ENCODE results near the gene WSB1. TPM values are rescaled to one million over a fixed set of nuclear protein-coding genes. Genes with fewer than 3 reads are reported as not detected.

The WSB1 gene
- total RNA-seq, 1 experiment from 2014 or later = 60.7 TPM

DNA sequence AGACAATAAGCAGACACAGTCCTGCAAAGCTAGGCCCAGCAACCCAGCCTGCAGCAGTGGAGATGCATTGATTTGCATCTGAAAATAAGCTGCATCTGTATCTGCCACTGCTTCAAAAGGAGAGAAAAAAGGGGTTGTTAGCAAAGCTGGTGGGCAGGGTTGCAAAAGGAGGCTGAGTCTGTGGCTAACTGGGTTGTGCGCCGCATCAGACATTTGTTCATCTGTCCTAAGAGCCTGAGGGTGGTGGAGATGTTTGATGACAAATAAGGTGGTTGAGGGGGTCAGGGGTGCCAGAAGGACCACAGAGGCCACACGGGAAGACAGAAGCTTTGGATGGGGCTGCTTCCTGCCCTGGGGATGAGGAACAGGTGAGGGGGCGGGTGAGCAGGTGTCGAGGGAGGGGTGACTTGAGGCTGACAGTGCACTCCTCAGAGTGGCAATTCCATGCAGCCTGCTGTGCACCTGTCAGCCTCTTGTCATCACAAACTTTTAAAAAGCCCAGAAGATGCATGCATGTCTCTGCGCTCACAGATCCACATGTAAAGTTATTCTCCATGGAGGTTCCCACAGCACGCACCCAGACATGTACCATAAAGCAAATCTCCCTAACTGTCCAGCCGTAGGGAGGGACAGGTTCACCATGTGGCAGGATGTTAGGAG is 35.4 kb downstream of the WSB1 start:
- no peak overlapping the region for H3K27ac Mint-ChIP-seq (ENCODE audit: unreplicated experiment)
- TF ChIP-seq, protein P1, sequence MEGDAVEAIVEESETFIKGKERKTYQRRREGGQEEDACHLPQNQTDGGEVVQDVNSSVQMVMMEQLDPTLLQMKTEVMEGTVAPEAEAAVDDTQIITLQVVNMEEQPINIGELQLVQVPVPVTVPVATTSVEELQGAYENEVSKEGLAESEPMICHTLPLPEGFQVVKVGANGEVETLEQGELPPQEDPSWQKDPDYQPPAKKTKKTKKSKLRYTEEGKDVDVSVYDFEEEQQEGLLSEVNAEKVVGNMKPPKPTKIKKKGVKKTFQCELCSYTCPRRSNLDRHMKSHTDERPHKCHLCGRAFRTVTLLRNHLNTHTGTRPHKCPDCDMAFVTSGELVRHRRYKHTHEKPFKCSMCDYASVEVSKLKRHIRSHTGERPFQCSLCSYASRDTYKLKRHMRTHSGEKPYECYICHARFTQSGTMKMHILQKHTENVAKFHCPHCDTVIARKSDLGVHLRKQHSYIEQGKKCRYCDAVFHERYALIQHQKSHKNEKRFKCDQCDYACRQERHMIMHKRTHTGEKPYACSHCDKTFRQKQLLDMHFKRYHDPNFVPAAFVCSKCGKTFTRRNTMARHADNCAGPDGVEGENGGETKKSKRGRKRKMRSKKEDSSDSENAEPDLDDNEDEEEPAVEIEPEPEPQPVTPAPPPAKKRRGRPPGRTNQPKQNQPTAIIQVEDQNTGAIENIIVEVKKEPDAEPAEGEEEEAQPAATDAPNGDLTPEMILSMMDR (IDR thresholded peaks at IDR 0.05; ENCODE audit: unreplicated experiment) = no peak
- peaks cover 53% of the 10 kb centered on the region for H3K4me1 Mint-ChIP-seq (ENCODE audit: low read depth, unreplicated experiment)
- intact Hi-C loops (cut with micrococcal nuclease; ENCODE audit: unreplicated experiment) = no loop called here
- no peak for DNase-seq
- no peak overlapping the region for H3K4me3 Mint-ChIP-seq (ENCODE audit: low read depth, unreplicated experiment)
- no peaks in the 10 kb centered on the region for H3K9me3 Mint-ChIP-seq (ENCODE audit: low read depth, unreplicated experiment)
- no peaks in the 10 kb centered on the region for H3K27me3 Mint-ChIP-seq (ENCODE audit: unreplicated experiment)
- no TSS peak for BruUV-seq (replicated peaks)
- CTCF ChIA-PET = no interaction called here
- peaks cover 20% of the 10 kb centered on the region for H3K36me3 Mint-ChIP-seq (ENCODE audit: insufficient read depth, unreplicated experiment)

DNA sequence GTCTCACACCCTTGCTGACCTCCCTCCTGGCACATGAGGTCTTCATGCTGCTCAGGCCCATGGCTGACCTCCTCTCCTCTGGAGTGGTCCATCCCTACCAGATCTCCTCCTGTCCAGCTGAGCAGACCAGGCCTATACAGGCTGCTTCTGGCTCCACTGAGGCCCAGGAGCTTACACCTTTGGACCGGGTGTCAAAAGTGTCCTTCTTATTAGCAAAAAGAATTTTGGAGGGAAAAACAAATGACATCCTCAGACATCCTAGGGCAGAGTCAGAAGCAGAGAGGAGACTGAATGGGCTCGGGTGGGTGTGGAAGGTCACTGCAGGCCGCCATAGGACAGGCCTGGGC is 38.1 kb downstream of the WSB1 start:
- Mint-ChIP-seq H3K9me3 (ENCODE audit: low read depth, unreplicated experiment) (no peaks in the 10 kb centered on the region), H3K4me3 (ENCODE audit: low read depth, unreplicated experiment) (peak overlapping the region; percentile 59), H3K27ac (ENCODE audit: unreplicated experiment) (peak overlapping the region; percentile 86), H3K27me3 (ENCODE audit: unreplicated experiment) (no peaks in the 10 kb centered on the region), H3K4me1 (ENCODE audit: low read depth, unreplicated experiment) (peaks cover 40% of the 10 kb centered on the region), H3K36me3 (ENCODE audit: insufficient read depth, unreplicated experiment) (peaks cover 20% of the 10 kb centered on the region)
- no TSS peak for BruUV-seq (replicated peaks)
- CTCF ChIA-PET = interaction anchor here (0.6 to 1.6 kb wide), 3 partner anchors 86 to 920 kb away, joined by 3 to 19 read pairs (median 3); no protein-coding TSS in a partner anchor
- intact Hi-C loops (cut with micrococcal nuclease; ENCODE audit: unreplicated experiment) = loop anchor here (1.0 to 2.0 kb wide), 2 partner anchors 87 to 96 kb away; no protein-coding TSS in a partner anchor
- no peak for DNase-seq
- TF ChIP-seq, protein P1 (IDR thresholded peaks at IDR 0.05; ENCODE audit: unreplicated experiment) = no peak

DNA sequence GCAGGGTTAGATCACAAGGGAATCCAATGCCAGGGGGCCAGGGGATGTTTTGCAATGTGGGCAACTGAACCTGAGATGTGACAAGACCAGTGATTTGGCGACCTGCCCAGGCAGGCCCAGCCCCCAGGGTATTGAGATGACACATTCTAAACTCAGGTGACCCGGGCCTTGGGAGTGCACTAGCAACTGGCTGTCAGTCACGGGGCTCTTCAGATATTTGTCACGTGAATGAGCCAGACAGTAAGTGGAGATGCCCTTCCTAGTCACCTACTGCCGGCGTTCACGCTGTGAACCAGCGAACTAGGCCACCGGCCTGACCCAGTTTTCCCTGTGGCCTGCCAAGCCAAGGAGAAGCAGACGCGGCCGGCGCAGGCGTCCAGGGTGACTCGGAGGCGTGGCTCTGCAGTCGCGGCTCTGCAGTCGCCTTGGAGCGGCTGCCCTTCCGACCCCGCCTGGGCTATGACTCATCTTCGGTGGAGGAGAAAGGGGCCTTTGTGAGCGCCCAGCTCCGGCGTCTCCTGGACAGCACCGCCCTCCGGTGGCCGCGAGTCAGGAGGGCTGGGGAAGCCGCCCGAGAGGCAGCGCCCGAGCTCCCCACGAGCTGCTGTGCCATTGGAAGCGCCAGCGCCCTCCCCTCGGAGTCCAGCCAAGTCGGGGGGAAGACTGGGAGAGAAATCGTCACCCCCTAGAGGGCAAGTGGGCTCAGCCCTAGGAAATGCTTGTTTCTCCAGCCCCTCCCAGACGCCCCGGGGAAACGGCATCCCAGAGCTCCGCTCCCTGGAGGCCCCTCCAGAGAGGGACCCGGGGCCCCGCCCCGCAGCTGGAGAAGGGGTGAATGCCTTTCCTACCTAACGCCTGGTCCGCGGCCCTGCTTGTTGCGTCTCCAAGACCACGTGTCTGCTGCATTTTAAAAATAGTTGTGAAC is 38.8 kb downstream of the WSB1 start:
- intact Hi-C loops (cut with micrococcal nuclease; ENCODE audit: unreplicated experiment) = loop anchor here (1.0 to 2.0 kb wide), 2 partner anchors 88 to 96 kb away; no protein-coding TSS in a partner anchor
- Mint-ChIP-seq H3K27me3 (ENCODE audit: unreplicated experiment) (no peaks in the 10 kb centered on the region), H3K27ac (ENCODE audit: unreplicated experiment) (peak overlapping the region; percentile 86), H3K36me3 (ENCODE audit: insufficient read depth, unreplicated experiment) (peaks cover 20% of the 10 kb centered on the region), H3K9me3 (ENCODE audit: low read depth, unreplicated experiment) (no peaks in the 10 kb centered on the region), H3K4me3 (ENCODE audit: low read depth, unreplicated experiment) (peak overlapping the region; percentile 59), H3K4me1 (ENCODE audit: low read depth, unreplicated experiment) (peaks cover 34% of the 10 kb centered on the region)
- no TSS peak for BruUV-seq (replicated peaks)
- CTCF ChIA-PET = interaction anchor here (0.6 to 1.6 kb wide), 15 partner anchors 10 to 919 kb away, joined by 3 to 45 read pairs (median 4); no protein-coding TSS in a partner anchor
- peak; percentile 99 for DNase-seq
- TF ChIP-seq, protein P1 (IDR thresholded peaks at IDR 0.05; ENCODE audit: unreplicated experiment) = peak; percentile 87

DNA sequence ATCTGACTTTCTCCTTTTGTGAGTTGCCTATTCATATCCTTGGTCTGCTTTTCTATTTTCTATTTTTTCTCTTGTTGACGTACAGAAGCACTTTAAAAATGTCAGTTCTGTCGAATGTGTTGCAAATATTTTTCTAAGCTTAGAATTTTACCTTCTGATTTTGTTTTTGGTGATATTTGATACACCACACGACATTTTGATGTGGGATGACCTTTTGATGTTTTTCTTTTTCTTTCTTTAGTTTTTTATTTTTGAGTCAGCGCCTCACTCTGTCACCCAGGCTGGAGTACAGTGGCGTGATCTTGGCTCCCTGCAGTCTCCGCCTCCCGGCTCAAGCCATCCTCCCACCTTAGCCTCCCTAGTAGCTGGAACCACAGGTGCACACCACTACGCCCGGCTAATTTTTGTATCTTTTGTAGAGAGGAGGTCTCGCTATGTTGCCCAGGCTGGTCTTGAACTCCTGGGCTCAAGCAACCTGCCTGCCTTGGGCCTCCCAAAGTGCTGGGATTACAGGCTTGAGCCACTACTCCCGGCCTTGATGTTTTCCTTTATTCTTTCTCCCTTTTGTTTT is 39.6 kb downstream of the WSB1 start:
- intact Hi-C loops (cut with micrococcal nuclease; ENCODE audit: unreplicated experiment) = loop anchor here (2.0 kb wide), 1 partner anchor 89 kb away; no protein-coding TSS in a partner anchor
- peak overlapping the region; percentile 59 for H3K4me3 Mint-ChIP-seq (ENCODE audit: low read depth, unreplicated experiment)
- H3K27me3 Mint-ChIP-seq (ENCODE audit: unreplicated experiment) = no peaks in the 10 kb centered on the region
- no peak for DNase-seq
- H3K4me1 Mint-ChIP-seq (ENCODE audit: low read depth, unreplicated experiment) = peaks cover 32% of the 10 kb centered on the region
- TF ChIP-seq, protein P1 (IDR thresholded peaks at IDR 0.05; ENCODE audit: unreplicated experiment) = no peak
- no peaks in the 10 kb centered on the region for H3K9me3 Mint-ChIP-seq (ENCODE audit: low read depth, unreplicated experiment)
- BruUV-seq (replicated peaks) = TSS peak; percentile 51
- CTCF ChIA-PET = interaction anchor here (0.7 to 1.6 kb wide), 12 partner anchors 15 to 267 kb away, joined by 3 to 45 read pairs (median 6); no protein-coding TSS in a partner anchor
- H3K27ac Mint-ChIP-seq (ENCODE audit: unreplicated experiment) = peak overlapping the region; percentile 27
- peaks cover 21% of the 10 kb centered on the region for H3K36me3 Mint-ChIP-seq (ENCODE audit: insufficient read depth, unreplicated experiment)

All from Calu3 (cell line).